Measurements from ENCODE around the gene SATL1. TPM values are rescaled to one million over a fixed set of nuclear protein-coding genes. Genes with fewer than 3 reads are reported as not detected.

SATL1 gene
- total RNA-seq, 1 experiment from 2014 or later = 0.22 TPM

DNA sequence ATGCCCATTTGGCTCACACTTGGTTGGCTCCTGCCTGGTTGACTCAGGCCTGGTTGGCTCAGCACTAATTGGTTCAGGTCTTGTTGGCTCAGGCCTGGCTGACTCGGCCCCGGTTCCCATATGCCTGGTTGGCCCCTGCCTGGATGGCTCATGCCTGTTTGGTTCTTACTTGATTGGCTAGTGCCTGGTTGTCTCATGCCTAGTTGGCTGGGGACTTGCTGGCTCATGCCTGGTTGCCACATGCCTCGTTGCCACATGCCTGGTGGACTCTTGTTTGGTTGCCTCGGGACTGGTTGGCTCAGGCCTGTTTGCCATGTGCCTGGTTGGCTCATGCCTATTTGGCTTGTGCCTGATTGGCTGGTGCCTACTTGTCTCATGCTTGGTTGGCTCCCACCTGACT lies 136.2 kb downstream of the SATL1 start:
- H3K27ac Mint-ChIP-seq = no peak overlapping the region
- H3K27me3 Mint-ChIP-seq (ENCODE audit: low read depth) = no peaks in the 10 kb centered on the region
- no peak overlapping the region for H3K4me3 Mint-ChIP-seq
- POLR2A ChIA-PET = no interaction called here
- CTCF ChIA-PET = no interaction called here
- H3K9me3 Mint-ChIP-seq = peaks cover 11% of the 10 kb centered on the region
- no peaks in the 10 kb centered on the region for H3K36me3 Mint-ChIP-seq
- ATAC-seq (no peak), DNase-seq (ENCODE audit: low spot score) (no peak)
- no peak for TF ChIP-seq ZNF263 (CRISPR knock-in tag; IDR thresholded peaks at IDR 0.05; ENCODE audit: low read depth)
- TF ChIP-seq, protein P1, sequence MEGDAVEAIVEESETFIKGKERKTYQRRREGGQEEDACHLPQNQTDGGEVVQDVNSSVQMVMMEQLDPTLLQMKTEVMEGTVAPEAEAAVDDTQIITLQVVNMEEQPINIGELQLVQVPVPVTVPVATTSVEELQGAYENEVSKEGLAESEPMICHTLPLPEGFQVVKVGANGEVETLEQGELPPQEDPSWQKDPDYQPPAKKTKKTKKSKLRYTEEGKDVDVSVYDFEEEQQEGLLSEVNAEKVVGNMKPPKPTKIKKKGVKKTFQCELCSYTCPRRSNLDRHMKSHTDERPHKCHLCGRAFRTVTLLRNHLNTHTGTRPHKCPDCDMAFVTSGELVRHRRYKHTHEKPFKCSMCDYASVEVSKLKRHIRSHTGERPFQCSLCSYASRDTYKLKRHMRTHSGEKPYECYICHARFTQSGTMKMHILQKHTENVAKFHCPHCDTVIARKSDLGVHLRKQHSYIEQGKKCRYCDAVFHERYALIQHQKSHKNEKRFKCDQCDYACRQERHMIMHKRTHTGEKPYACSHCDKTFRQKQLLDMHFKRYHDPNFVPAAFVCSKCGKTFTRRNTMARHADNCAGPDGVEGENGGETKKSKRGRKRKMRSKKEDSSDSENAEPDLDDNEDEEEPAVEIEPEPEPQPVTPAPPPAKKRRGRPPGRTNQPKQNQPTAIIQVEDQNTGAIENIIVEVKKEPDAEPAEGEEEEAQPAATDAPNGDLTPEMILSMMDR (IDR thresholded peaks at IDR 0.05) = no peak
- no peak for TF ChIP-seq CREB1 (CRISPR knock-in tag; IDR thresholded peaks at IDR 0.05)
- no peak for TF ChIP-seq NFATC4 (CRISPR knock-in tag; IDR thresholded peaks at IDR 0.05)
- no peak for TF ChIP-seq EMX1 (CRISPR knock-in tag; IDR thresholded peaks at IDR 0.05)
- no peak for TF ChIP-seq FOXJ3 (CRISPR knock-in tag; IDR thresholded peaks at IDR 0.05; ENCODE audit: borderline replicate concordance)
- TF ChIP-seq JAZF1 (CRISPR knock-in tag; IDR thresholded peaks at IDR 0.05) = no peak
- no peak for TF ChIP-seq NR2C2 (CRISPR knock-in tag; IDR thresholded peaks at IDR 0.05)
- TF ChIP-seq, protein P2, sequence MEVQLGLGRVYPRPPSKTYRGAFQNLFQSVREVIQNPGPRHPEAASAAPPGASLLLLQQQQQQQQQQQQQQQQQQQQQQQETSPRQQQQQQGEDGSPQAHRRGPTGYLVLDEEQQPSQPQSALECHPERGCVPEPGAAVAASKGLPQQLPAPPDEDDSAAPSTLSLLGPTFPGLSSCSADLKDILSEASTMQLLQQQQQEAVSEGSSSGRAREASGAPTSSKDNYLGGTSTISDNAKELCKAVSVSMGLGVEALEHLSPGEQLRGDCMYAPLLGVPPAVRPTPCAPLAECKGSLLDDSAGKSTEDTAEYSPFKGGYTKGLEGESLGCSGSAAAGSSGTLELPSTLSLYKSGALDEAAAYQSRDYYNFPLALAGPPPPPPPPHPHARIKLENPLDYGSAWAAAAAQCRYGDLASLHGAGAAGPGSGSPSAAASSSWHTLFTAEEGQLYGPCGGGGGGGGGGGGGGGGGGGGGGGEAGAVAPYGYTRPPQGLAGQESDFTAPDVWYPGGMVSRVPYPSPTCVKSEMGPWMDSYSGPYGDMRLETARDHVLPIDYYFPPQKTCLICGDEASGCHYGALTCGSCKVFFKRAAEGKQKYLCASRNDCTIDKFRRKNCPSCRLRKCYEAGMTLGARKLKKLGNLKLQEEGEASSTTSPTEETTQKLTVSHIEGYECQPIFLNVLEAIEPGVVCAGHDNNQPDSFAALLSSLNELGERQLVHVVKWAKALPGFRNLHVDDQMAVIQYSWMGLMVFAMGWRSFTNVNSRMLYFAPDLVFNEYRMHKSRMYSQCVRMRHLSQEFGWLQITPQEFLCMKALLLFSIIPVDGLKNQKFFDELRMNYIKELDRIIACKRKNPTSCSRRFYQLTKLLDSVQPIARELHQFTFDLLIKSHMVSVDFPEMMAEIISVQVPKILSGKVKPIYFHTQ (CRISPR knock-in tag; IDR thresholded peaks at IDR 0.05) = no peak
- TF ChIP-seq, protein P3, sequence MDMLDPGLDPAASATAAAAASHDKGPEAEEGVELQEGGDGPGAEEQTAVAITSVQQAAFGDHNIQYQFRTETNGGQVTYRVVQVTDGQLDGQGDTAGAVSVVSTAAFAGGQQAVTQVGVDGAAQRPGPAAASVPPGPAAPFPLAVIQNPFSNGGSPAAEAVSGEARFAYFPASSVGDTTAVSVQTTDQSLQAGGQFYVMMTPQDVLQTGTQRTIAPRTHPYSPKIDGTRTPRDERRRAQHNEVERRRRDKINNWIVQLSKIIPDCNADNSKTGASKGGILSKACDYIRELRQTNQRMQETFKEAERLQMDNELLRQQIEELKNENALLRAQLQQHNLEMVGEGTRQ (CRISPR knock-in tag; IDR thresholded peaks at IDR 0.05) = no peak
- TF ChIP-seq OVOL2 (CRISPR knock-in tag; IDR thresholded peaks at IDR 0.05; ENCODE audit: borderline replicate concordance) = no peak
- no peak for TF ChIP-seq ZNF138 (CRISPR knock-in tag; conservative IDR thresholded peaks at IDR 0.05)
- TF ChIP-seq, protein P4, sequence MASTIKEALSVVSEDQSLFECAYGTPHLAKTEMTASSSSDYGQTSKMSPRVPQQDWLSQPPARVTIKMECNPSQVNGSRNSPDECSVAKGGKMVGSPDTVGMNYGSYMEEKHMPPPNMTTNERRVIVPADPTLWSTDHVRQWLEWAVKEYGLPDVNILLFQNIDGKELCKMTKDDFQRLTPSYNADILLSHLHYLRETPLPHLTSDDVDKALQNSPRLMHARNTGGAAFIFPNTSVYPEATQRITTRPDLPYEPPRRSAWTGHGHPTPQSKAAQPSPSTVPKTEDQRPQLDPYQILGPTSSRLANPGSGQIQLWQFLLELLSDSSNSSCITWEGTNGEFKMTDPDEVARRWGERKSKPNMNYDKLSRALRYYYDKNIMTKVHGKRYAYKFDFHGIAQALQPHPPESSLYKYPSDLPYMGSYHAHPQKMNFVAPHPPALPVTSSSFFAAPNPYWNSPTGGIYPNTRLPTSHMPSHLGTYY (CRISPR knock-in tag; IDR thresholded peaks at IDR 0.05) = no peak
- TF ChIP-seq GABPB1 (CRISPR knock-in tag; IDR thresholded peaks at IDR 0.05) = no peak
- TF ChIP-seq ESRRA (CRISPR knock-in tag; IDR thresholded peaks at IDR 0.05; ENCODE audit: borderline replicate concordance) = no peak
- no peak for TF ChIP-seq RELA (CRISPR knock-in tag; IDR thresholded peaks at IDR 0.05; ENCODE audit: borderline replicate concordance)
- no peak for TF ChIP-seq JUN (CRISPR knock-in tag; IDR thresholded peaks at IDR 0.05)
- H3K4me1 Mint-ChIP-seq = no peaks in the 10 kb centered on the region

DNA sequence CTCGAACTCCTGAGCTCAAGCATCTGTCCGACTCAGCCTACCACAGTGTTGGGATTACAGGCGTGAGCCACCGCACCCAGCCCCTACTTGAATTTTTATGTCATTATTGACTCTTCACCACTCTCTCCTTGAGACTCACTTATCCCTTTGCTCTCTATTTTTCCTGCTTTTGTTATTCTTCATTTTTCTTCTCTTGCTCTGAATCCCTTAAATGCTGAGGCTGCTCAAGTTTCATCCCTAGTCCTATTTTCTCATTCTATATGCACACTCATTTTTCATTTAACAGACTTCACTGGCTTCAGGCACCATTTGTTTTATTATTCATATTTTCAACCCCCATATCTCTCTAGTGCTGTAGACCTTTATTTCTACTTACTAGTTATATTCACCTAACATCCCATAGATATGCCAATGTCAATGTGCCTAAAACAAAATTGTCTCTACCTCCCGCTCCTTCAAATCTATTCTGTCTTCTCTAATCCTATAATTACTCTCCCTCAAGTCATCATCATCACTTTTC lies 154.2 kb downstream of the SATL1 start:
- Mint-ChIP-seq H3K27ac (no peak overlapping the region), H3K27me3 (ENCODE audit: low read depth) (no peaks in the 10 kb centered on the region), H3K4me1 (no peaks in the 10 kb centered on the region), H3K4me3 (no peak overlapping the region), H3K9me3 (peaks cover 5% of the 10 kb centered on the region; the same call in 1 of the 2 replicates), H3K36me3 (peaks cover 34% of the 10 kb centered on the region)
- DNase-seq (ENCODE audit: low spot score) = no peak
- POLR2A ChIA-PET = no interaction called here
- no peak for ATAC-seq
- CTCF ChIA-PET = no interaction called here
- TF ChIP-seq, protein P5, sequence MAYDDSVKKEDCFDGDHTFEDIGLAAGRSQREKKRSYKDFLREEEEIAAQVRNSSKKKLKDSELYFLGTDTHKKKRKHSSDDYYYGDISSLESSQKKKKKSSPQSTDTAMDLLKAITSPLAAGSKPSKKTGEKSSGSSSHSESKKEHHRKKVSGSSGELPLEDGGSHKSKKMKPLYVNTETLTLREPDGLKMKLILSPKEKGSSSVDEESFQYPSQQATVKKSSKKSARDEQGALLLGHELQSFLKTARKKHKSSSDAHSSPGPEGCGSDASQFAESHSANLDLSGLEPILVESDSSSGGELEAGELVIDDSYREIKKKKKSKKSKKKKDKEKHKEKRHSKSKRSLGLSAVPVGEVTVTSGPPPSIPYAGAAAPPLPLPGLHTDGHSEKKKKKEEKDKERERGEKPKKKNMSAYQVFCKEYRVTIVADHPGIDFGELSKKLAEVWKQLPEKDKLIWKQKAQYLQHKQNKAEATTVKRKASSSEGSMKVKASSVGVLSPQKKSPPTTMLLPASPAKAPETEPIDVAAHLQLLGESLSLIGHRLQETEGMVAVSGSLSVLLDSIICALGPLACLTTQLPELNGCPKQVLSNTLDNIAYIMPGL (CRISPR knock-in tag; IDR thresholded peaks at IDR 0.05) = no peak
- no peak for TF ChIP-seq SOX15 (CRISPR knock-in tag; IDR thresholded peaks at IDR 0.05)
- TF ChIP-seq, protein P6, sequence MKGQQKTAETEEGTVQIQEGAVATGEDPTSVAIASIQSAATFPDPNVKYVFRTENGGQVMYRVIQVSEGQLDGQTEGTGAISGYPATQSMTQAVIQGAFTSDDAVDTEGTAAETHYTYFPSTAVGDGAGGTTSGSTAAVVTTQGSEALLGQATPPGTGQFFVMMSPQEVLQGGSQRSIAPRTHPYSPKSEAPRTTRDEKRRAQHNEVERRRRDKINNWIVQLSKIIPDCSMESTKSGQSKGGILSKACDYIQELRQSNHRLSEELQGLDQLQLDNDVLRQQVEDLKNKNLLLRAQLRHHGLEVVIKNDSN (CRISPR knock-in tag; IDR thresholded peaks at IDR 0.05) = no peak
- TF ChIP-seq, protein P7, sequence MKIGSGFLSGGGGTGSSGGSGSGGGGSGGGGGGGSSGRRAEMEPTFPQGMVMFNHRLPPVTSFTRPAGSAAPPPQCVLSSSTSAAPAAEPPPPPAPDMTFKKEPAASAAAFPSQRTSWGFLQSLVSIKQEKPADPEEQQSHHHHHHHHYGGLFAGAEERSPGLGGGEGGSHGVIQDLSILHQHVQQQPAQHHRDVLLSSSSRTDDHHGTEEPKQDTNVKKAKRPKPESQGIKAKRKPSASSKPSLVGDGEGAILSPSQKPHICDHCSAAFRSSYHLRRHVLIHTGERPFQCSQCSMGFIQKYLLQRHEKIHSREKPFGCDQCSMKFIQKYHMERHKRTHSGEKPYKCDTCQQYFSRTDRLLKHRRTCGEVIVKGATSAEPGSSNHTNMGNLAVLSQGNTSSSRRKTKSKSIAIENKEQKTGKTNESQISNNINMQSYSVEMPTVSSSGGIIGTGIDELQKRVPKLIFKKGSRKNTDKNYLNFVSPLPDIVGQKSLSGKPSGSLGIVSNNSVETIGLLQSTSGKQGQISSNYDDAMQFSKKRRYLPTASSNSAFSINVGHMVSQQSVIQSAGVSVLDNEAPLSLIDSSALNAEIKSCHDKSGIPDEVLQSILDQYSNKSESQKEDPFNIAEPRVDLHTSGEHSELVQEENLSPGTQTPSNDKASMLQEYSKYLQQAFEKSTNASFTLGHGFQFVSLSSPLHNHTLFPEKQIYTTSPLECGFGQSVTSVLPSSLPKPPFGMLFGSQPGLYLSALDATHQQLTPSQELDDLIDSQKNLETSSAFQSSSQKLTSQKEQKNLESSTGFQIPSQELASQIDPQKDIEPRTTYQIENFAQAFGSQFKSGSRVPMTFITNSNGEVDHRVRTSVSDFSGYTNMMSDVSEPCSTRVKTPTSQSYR (CRISPR knock-in tag; IDR thresholded peaks at IDR 0.05) = no peak
- no peak for TF ChIP-seq NR1H2 (CRISPR knock-in tag; IDR thresholded peaks at IDR 0.05)
- TF ChIP-seq, protein P8, sequence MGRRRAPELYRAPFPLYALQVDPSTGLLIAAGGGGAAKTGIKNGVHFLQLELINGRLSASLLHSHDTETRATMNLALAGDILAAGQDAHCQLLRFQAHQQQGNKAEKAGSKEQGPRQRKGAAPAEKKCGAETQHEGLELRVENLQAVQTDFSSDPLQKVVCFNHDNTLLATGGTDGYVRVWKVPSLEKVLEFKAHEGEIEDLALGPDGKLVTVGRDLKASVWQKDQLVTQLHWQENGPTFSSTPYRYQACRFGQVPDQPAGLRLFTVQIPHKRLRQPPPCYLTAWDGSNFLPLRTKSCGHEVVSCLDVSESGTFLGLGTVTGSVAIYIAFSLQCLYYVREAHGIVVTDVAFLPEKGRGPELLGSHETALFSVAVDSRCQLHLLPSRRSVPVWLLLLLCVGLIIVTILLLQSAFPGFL (CRISPR knock-in tag; IDR thresholded peaks at IDR 0.05; ENCODE audit: borderline replicate concordance) = no peak
